GM21529 (cell line): ENCODE results near the gene SAMD5.
A peak's percentile ranks its signal among the peaks of the same experiment; 100 is the strongest.
"Not testable (repeated sequence)": the region's sequence is repeated elsewhere in the genome, so short reads cannot be mapped to it uniquely, and the experiment has no call there.

Source experiments
- ATAC-seq: cut with Tn5 transposase; IDR thresholded peaks from one replicate; pipeline ENCODE4 v1.9.1; 2021; ENCODE audit not compliant: unreplicated experiment

The SAMD5 gene

GRCh38 chr6:147527197-147527596 lies 18.7 kb downstream of the SAMD5 start:
- no peak for ATAC-seq

GRCh38 chr6:147528511-147529145 lies 20.1 kb downstream of the SAMD5 start:
- ATAC-seq: no peak

GRCh38 chr6:147530132-147531060 lies 21.9 kb downstream of the SAMD5 start:
- ATAC-seq: peak; percentile 62

GRCh38 chr6:147531321-147531720 lies 22.8 kb downstream of the SAMD5 start:
- ATAC-seq: no peak

- no peak for ATAC-seq
Measured at GRCh38 chr6:147534116-147534860, 25.8 kb downstream of the SAMD5 start.

GRCh38 chr6:147538821-147539220 lies 30.3 kb downstream of the SAMD5 start:
- no peak for ATAC-seq

GRCh38 chr6:147540075-147540474 lies 31.6 kb downstream of the SAMD5 start:
- ATAC-seq: no peak

- not testable (repeated sequence) for ATAC-seq
Measured at GRCh38 chr6:147542436-147542835, 33.9 kb downstream of the SAMD5 start.

- no peak for ATAC-seq
Measured at GRCh38 chr6:147544420-147544819, 35.9 kb downstream of the SAMD5 start.

- no peak for ATAC-seq
Measured at GRCh38 chr6:147546501-147547368, 38.2 kb downstream of the SAMD5 start.

- no peak for ATAC-seq
Measured at GRCh38 chr6:147547369-147547902, 38.9 kb downstream of the SAMD5 start.

GRCh38 chr6:147548921-147549475 lies 40.5 kb downstream of the SAMD5 start:
- no peak for ATAC-seq

GRCh38 chr6:147549531-147549930 lies 41.0 kb downstream of the SAMD5 start:
- no peak for ATAC-seq

GRCh38 chr6:147551976-147552375 lies 43.5 kb downstream of the SAMD5 start:
- no peak for ATAC-seq

GRCh38 chr6:147553099-147553498 lies 44.6 kb downstream of the SAMD5 start:
- ATAC-seq: no peak

- no peak for ATAC-seq
Measured at GRCh38 chr6:147554281-147554680, 45.8 kb downstream of the SAMD5 start.

GRCh38 chr6:147559006-147559405 lies 50.5 kb downstream of the SAMD5 start:
- no peak for ATAC-seq

GRCh38 chr6:147560670-147561069 lies 52.2 kb downstream of the SAMD5 start:
- no peak for ATAC-seq

- ATAC-seq: no peak
Measured at GRCh38 chr6:147561726-147562125, 53.2 kb downstream of the SAMD5 start.

GRCh38 chr6:147563472-147563871 lies 55.0 kb downstream of the SAMD5 start:
- ATAC-seq: no peak
